Activated T-cell treated with anti-CD3 and anti-CD28 coated beads for 48 hours (primary cell): ENCODE data around the gene MS4A10.
A peak's percentile ranks its signal among the peaks of the same experiment; 100 is the strongest.

ENCODE experiments used
- DNase-seq: peaks from one replicate; pipeline ENCODE4 v3.0.0-alpha.2; 2020; ENCODE audit warnings: low read depth

The MS4A10 gene

DNA sequence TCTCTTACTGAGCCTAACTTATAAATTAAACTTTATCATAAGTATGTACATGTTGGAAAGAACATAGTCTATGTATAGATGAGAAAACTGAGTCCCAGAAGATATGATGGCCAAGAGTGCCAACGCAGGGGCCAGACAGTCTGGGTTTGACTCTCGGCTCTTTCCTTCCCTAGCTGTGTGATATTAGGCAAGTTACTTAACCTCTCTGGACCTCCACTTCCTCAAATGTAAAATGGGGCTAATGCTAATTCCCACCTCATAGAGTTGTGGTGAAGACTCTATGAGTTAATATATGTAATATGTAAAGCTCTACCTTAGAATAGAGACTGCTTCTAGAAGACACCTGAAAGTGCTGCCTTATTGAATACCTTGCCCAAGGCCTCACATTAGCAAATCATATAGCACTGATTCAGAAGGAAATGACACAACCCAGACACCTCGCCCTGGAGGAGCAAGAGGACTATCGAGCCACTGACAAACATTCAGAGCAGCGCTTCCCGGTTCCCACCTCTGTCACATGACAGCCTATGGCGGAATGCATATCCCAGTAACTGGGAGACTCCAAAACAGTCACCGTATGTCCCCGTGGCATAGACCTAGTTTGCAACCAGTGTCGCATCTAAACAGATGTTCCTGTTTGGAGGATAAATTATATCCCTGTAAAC is 45.5 kb downstream of the MS4A10 start:
- no peak for DNase-seq

DNA sequence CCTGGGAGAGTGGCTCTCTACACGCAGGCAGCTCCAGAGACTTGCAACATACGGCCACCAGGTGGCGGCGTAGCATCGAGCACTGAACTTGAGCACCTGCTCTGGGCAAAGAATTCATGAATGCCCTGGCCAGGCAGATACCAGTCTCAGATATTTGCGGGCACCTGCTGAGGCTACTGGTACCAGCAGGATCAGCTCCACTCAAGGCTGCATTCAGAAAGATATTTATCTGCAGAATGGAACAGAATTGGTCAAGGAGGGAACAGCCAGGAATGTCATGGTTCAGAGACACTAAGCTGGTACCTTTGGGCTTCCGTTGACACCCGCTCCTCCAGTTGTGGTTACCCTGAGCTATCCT is 46.0 kb downstream of the MS4A10 start:
- peak; percentile 70 for DNase-seq

GRCh38 chr11:60831501-60832079 is 46.5 kb downstream of the MS4A10 start:
- DNase-seq: no peak

GRCh38 chr11:60834742-60835533 is 49.8 kb downstream of the MS4A10 start:
- DNase-seq: no peak

DNA sequence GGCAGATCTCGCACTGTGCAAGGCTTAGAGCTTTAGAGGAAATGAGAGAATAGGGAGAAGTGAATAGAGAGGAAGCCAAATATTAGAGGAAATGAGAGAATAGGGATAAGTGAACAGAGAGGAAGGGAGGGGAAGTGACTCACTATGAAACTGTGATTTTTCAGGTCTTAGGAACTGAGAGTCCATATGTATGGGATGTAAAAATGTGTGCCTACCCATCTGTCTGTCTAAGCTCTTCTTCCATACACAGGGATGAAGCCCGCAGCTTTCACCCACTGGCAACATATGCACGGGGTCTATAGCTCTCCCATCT is 50.4 kb downstream of the MS4A10 start:
- no peak for DNase-seq

GRCh38 chr11:60836866-60837515 is 51.9 kb downstream of the MS4A10 start:
- DNase-seq: no peak

GRCh38 chr11:60838132-60838531 is 53.0 kb downstream of the MS4A10 start:
- no peak for DNase-seq

DNA sequence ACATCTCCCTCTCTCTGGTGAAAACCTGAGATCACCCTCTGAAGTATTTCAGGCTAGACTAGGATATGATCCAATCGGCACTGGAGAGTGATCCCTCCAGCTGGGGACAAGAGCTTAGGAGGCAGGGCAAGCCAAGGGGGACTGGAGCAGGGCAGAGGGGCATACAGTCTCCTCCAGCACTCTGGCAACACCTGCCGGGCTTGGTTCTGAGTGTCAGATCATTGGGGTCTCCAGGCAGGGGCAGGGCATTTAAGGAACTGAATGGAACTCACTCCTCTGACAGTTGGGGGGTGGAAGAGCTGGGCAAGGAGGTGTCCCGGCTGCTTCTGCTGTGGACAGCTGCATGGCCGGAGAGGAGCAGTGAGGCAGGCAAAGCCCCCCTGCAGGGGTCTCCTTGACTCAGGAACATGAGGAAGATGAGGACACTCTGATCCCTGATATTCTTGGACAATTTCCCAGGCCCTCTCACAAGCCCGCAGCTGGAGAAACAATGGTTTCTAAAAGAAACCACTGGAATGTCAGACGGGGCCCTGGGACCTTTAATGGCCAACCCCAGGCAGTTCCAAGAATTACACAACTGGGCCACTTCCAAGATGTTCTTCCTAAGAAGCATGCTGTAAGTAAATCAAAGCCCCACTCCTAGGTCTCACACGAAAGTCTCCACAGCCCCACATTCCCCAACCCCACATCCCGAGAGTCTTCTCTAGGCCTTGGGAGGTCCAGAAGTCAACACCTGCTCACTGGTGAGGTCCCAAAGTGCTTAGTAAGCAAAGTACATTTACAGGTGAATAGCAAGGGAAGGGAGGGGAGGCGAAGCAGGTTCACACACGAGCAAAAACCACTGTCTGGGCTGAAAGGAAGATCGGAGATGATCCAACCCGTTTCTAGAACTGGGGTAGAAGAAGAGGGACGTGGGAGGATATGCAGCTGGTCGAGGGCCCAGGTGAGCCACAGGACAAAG is 55.6 kb downstream of the MS4A10 start:
- DNase-seq: no peak

GRCh38 chr11:60841797-60842667 is 56.9 kb downstream of the MS4A10 start, which contains the start of gene CCDC86:
CCDC86 (plus strand) TSS chr11:60842113; CDS start chr11:60842125, 12 bp downstream.
- DNase-seq: peak; percentile 98

DNA sequence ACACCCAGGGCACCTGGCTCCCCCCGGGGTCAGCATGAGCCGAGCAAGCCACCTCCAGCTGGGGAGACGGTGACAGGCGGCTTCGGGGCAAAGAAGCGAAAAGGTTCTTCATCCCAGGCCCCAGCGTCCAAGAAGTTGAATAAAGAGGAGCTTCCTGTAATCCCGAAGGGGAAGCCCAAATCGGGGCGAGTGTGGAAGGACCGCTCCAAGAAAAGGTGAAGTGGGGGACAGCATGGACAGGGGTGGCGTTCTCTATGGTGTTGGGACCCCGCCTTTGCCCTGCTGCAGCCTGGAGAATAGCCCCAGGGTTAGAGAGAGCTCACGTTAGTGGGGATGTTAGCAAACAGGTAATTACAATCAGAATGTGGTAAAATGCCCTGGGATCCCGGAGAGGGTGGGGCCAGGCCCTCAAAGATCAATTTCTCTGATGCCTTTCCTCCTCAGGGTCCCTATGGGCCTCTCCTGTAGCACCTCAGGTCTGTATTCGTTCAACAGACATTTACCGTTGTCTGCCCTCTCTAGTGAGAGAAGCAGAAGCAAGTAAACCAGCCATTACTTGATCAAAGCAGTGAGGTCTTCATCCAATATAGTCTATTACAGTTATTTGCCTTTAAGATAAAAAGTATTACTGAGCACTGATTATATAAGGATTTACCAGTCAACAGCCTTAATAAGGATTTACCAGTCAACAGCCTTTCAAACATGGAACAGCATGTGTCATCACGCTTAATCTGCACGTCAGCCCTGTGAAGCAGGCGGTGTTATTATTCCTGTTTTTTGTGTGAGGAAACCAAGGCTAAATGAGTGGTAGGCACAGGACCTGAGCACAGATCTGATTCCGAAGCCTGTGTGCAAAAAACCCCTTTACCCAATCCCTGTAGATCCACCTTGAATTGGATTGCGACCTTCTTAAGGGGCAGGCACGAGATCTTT is 57.8 kb downstream of the MS4A10 start:
- no peak for DNase-seq

DNA sequence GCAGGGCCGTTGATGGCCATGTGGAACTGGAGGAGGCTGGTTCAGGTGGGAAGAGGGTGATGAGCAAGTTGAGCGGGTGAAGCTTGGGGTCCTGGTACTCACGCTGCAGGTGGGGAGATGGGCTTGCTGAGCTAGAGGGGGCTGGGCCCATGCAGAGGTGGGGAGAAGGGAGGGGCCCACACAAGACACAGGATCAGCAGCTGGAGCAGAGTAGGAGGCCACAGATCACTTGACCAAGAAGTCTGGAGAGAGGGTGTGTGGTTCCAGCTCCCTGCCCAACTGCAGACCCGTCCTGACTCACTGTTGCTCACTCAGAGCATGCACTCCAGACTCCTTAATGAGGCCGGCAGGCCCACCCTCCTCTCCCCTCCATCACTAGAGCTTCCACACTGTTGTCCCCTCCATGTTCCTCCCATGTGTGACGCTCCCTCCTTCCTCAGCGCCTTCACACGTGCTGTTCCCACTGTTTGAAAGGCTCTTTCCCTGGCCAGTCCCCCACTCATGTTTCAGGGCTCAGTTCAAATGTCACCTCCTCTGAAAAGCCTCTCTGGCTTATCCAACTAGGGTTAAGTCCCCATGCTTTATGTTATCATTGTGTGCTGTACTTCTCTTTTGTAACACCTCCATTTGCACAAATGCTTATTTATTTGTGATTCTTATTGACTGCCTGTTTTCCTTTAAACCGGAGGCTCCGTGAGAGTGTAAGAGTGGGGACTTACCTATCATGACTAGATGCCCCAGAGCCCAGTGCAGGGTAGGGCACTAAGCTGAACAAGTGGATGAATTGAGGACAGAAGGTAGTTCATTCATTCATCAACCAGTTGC is 59.1 kb downstream of the MS4A10 start:
- no peak for DNase-seq

DNA sequence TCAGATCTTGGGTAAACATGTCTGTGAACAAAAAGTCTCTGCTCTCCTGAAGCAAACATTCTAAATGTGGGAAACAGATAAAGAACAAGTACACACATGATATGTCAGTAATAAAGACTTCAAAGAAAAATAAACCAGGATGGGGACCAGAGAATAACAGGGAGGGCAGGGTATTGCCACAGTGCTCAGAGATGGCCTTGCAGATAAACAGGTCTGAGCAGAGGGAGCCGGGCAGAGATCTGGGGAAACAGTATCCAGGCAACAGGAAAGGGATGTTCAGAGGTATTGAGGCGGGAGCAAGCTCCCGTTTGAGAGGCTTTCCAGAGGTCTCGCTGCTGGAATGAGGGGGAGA is 59.7 kb downstream of the MS4A10 start:
- DNase-seq: no peak

DNA sequence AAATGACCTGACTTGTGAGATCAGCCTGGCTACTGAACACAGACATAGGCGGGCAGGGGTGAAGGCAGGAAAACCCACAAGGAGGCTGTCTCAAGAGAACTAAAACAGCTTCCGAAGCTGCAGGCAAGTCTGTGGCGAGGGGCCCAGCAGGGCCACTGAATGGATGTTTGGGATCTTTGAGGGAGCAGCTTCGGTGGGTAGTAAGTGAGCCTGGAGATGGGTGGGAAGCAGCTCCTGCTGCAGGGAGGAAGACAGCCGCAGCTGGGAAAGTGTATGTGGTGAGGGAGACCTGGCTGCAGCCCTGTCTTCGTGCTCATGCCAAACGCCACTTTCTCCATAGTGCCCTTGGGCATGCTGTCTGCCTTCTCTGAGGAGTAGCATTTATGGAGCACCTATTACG is 60.2 kb downstream of the MS4A10 start:
- no peak for DNase-seq

DNA sequence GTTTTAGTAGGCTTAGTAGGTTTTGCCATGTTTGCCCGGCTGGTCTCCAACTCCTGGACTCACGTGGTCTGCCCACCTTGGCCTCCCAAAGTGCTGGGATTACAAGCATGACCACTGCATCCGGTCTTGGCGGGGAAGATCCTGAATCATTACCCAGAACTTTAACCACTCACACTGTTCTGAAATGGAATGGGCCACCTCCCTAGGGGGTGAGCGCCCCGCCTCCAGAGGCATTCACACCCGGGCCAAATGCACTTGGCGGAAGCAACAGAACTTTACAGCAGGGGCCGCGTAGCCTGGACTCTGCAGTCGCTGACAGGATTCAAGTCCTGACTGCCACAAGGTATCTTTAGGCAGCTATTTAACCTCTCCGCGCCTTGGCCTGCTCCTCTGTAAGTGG is 62.1 kb downstream of the MS4A10 start:
- DNase-seq: no peak

DNA sequence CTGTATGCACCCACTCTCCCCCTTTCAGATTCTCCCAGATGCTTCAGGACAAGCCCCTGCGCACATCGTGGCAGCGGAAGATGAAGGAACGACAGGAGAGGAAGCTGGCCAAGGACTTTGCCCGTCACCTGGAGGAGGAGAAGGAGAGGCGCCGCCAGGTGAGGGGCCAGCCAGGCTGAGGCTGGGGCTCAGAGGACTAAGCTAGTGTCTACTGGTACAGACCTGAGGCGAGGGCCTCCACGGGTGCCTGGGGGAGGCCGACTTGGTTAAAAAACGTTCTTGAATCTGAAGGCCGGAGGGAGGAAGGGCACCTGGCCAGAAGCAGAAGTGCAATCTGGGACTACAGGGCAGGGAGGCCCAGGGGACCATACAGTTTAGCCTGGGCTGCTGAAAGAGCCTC is 62.8 kb downstream of the MS4A10 start:
- no peak for DNase-seq

- no peak for DNase-seq
These were observed 63.6 kb downstream of the MS4A10 start for GRCh38 chr11:60848714-60849151.

DNA sequence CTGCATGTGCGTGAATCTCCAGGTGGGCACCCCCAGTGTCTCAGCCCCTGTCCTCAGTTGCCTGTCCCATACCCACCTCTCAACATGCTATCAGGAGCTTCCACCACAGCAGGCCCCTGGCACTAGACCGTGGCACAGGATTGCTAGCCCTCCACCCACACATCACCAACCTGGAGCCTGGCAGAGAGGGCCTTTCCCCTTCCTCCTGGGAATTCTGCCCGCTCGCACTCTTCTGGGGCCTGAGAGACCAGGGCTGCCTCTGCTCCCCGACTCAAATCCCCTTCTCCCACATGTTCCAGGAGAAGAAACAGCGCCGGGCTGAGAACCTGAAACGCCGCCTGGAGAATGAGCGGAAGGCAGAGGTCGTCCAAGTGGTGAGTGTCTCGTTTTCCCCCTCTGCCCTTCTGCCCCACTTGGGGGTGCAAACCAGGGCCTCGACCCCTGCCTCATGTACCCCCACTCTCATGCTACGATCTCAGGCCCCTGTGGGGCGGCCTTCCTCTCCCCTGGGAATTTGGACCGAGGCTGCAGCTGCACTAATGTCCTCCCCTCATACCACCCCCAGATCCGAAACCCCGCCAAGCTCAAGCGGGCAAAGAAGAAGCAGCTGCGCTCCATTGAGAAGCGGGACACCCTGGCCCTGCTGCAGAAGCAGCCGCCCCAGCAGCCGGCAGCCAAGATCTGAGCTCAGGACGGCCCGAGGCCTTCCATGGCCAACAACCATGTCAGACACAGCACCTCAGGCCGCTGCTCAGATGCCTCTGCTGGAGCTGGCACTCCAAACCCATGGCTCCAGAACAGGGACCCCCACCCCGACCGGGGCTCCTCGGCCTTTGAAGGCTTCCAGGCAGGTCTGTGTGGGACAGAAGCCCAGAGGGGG is 64.7 kb downstream of the MS4A10 start:
- no peak for DNase-seq
